GM18858 (cell line): ENCODE data around the gene HRH1.

Experiments
- ATAC-seq: cut with Tn5 transposase; IDR thresholded peaks from one replicate; pipeline ENCODE4 v1.9.1; 2021; ENCODE audit not compliant: unreplicated experiment

HRH1 gene

DNA sequence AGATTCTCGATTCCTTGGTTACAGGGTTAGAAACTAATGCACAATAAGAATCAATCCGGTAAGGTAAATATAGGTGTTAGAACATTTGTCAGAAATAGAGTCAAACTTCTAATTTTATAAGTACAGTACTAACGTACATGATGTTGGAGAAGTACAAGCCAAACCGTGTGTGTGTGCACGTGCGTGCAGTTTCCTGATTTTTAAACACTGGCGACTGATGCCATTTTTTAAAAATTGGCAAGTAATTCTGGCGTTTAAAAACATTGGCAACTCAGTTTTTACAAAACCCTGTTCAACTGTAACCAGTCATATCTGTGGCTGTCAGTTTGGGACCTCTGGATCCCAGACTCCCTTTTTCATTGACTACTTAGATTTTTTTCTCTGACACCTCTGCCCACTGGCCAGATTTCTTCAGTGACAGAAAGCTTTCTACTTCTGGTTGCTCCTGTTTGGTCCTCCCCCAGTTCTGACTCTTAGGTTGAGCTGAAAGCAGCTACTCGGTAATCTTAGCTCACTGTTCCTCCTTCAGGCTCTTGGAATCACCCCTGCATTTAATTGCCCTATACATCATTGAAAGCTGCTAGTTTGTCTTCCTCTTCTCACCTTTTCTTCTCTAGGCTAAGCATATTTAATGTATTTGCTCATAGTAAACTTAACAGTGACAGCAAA, 118.7 kb downstream of the HRH1 start:
- ATAC-seq: no peak

GRCh38 chr3:11273891-11274291, 119.6 kb downstream of the HRH1 start:
- no peak for ATAC-seq

DNA sequence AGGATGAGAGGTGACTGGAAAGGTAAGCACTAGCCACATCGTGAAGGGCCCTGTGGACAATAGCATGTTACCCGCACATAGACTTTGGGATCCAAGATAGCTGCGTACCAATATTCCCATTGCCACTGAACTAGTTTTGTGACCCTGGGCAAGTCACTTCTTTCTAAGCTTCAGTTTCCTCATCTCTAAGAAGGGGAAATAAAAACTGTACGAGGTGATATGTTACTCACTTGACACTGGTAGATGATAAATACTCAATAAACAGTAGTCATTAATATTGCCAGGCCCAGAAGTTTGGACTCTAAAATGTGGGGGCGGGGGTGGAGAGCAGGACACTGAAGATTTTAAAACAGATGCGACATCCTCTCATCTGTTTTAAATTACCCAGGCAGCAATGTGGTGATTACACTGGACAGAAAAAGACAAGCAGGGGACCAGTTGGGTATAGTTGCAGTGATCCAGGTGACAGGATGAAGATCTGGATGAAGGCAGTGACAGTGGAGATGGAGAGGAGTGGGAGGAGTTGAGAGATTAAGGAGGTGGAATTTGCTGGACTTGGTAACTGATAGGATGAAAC, 120.4 kb downstream of the HRH1 start:
- no peak for ATAC-seq

GRCh38 chr3:11275926-11276325, 121.6 kb downstream of the HRH1 start:
- ATAC-seq: no peak

GRCh38 chr3:11276901-11277300, 122.6 kb downstream of the HRH1 start:
- no peak for ATAC-seq

- no peak for ATAC-seq
Observed at GRCh38 chr3:11282250-11283138, 128.2 kb downstream of the HRH1 start.

GRCh38 chr3:11283139-11283475, 128.8 kb downstream of the HRH1 start:
- ATAC-seq: no peak

GRCh38 chr3:11284011-11284410, 129.7 kb downstream of the HRH1 start:
- no peak for ATAC-seq

- no peak for ATAC-seq
Observed at GRCh38 chr3:11285471-11285870, 131.2 kb downstream of the HRH1 start.

DNA sequence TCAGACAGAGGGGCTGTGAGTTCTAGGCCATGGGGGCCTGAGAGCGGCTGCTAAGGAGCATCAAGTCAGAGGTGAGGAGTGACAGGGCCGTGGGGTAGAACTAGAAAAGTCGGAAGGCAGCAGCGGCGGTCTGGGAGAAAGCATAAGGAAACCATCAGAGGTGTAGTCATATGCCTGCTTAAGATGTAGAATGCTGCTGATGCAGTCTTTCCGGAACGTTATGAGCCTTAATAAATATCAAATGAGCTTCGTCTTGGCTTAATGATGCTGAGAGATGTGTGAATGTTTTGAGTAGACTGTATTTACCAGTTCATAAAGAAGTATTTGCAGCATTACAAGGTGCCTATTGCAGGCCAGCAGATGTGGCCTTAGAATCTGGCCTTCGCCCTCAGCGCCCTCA, 133.1 kb downstream of the HRH1 start:
- no peak for ATAC-seq

DNA sequence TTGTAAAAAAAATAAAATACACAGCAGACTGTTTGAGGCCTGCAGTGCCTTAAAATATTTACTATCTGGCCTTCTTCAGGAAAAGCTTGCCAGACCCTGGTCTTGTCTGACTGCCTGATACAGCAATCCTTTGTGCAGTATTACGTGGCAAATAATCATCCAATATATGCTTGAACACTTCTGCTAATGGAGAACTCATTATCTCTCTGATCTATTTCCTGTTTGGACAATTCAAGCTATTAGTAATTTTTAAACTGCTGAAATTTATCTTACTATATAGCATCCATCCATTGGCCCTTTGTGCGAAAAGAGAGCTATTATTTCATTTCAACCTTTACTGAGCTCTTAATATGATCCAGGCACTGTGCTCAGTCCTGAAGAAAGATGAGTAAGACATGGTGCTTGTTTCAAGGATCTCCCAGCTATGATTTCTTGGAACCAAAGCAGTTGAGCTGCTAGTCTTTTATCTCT, 133.8 kb downstream of the HRH1 start:
- no peak for ATAC-seq

GRCh38 chr3:11288786-11289637, 134.7 kb downstream of the HRH1 start:
- ATAC-seq: peak; percentile 50

- ATAC-seq: no peak
Observed at GRCh38 chr3:11289864-11290263, 135.6 kb downstream of the HRH1 start.

DNA sequence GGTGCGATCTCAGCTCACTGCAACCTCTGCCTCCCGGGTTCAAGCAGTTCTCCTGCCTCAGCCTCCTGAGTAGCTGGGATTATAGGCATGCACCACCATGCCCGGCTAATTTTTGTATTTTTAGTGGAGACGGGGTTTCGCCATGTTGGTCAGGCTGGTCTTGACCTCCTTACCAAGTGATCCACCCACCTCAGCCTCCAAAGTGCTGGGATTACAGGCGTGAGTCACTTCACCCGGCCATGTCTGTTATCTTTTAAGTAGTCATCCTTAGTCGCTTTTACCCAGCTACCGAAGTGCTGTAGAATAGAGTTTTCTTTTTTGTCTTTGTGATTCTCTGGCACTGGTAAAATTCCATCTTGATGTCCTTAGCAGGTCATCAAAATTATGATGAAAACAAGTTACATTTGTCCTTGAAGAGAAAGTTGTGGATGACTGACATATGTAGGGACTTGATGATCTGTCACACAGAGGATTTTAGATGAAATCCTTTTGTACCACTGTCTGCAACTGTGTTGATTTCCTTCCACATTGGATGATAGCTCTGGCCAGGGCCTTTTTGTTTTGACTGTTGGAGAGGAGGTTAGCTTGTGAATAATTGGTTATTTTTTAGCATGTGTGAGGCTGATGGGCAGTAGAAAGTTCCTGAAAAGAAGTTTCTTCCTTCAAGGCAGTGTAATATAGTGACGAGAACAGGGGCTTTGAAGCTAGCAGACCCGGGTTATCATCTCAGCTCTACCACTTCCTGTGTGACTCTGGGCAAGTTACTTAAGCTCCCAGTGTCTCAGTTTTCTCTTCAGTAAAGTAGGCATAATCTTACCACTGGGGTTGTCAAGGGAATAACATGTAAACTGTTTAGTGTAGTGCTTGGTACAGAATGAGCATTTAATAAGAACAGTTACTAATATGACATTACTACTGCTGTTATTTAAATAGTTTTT, 136.7 kb downstream of the HRH1 start:
- no peak for ATAC-seq

GRCh38 chr3:11291808-11292207, 137.5 kb downstream of the HRH1 start:
- no peak for ATAC-seq

DNA sequence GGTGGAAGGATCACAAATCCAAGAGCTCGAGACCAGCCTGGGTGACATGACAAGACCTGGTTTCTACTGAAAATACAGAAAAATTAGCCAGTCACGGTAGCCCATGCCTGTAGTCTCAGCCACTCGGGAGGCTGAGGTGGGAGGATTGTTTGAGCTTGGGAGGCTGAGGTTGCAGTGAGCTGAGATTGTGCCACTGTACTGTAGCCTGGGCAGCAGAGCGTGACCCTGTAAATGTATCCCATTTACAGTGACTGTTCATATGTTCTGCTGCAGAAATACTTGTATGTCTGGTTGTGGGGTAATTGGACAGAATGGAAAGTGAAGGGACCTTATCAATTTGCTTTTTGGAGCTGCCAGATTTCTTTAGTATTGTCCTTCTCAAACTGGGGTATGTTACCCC, 142.8 kb downstream of the HRH1 start:
- ATAC-seq: no peak

GRCh38 chr3:11300970-11301369, 146.7 kb downstream of the HRH1 start:
- peak; percentile 81 for ATAC-seq

GRCh38 chr3:11302444-11302843, 148.2 kb downstream of the HRH1 start:
- ATAC-seq: no peak

GRCh38 chr3:11304175-11304574, 149.9 kb downstream of the HRH1 start:
- ATAC-seq: no peak

GRCh38 chr3:11305509-11305908, 151.2 kb downstream of the HRH1 start:
- ATAC-seq: no peak
